Stomach (tissue), 9 donors: Measurements from ENCODE around the gene CTSW. TPM values are rescaled to one million over a fixed set of nuclear protein-coding genes. Genes with fewer than 3 reads are reported as not detected.
A peak's percentile ranks its signal among the peaks of the same experiment; 100 is the strongest.
"Not testable (repeated sequence)": the region's sequence is repeated elsewhere in the genome, so short reads cannot be mapped to it uniquely, and the experiment has no call there.

ENCODE experiments used
- DNase-seq, 2 donors: peaks; one replicate each; pipeline versions ENCODE4 v3.0.0 to v3.0.0-alpha.2; 2013 to 2019
- H3K27ac ChIP-seq, 5 donors: fragments of 200-600 bp in 4 of 5; sonication (generic) in 4 of 5; one replicate each; pipeline ENCODE4 v1.5.1; 2013 to 2019; ENCODE audit warnings: mild to moderate bottlenecking in 1 of 5, moderate library complexity in 1 of 5
- H3K27me3 ChIP-seq, 3 donors: fragments of 200-600 bp; sonication (generic); one replicate each; pipeline ENCODE4 v1.5.1; 2017 to 2019; ENCODE audit warnings: mixed run types in 1 of 3
- H3K36me3 ChIP-seq, 4 donors: fragments of 200-600 bp; sonication (generic); 1 replicate in 3 of 4; 2 replicates in 1 of 4; pipeline ENCODE4 v1.5.1; 2016 to 2019
- H3K4me1 ChIP-seq, 4 donors: fragments of 200-600 bp; sonication (generic); one replicate each; pipeline ENCODE4 v1.5.1; 2016 to 2019
- H3K4me3 ChIP-seq, 4 donors: fragments of 200-600 bp; sonication (generic) in 3 of 4; one replicate each; pipeline ENCODE4 v1.5.1; 2016 to 2019; ENCODE audit warnings: mild to moderate bottlenecking in 1 of 4
- H3K9me3 ChIP-seq, 4 donors: fragments of 200-600 bp; sonication (generic); one replicate each; pipeline ENCODE4 v1.5.1; 2016 to 2019
- EP300 ChIP-seq: sonication (generic); formaldehyde crosslinking; IDR thresholded peaks from one replicate; pipeline ENCODE4 v1.6.1; 2017; ENCODE audit warnings: antibody characterized with exemption
- POLR2A ChIP-seq, 4 donors: fragments of 450-650 bp; IDR thresholded peaks; one replicate each; pipeline ENCODE4 v1.6.1; 2016; ENCODE audit warnings: antibody characterized with exemption in 4 of 4, control low read depth in 2 of 4, mild to moderate bottlenecking in 1 of 4, moderate library complexity in 1 of 4
- POLR2AphosphoS5 ChIP-seq, 3 donors: sonication (generic); formaldehyde crosslinking; IDR thresholded peaks; one replicate each; pipeline ENCODE4 v1.6.1; 2016; ENCODE audit warnings: antibody characterized with exemption in 3 of 3
- WGBS, 5 donors: extraction: QIAGEN DNeasy Blood & Tissue Kit in 3 of 5; methylation state at CpG; one replicate each; pipeline versions ENCODE4 v1.1.5 to v1.1.7; 2013 to 2018; 5-methylcytosine and 5-hydroxymethylcytosine counted together
- intact Hi-C: fragments of 100-400 bp; cut with DNase I; formaldehyde crosslinking; loops from one replicate; pipeline ENCODE4 v1.15.1; 2023; ENCODE audit warnings: low total_unique reads
- polyA plus RNA-seq, 3 donors: library from polyadenylated mRNA; stranded (reverse); fragments of 200-250 nt; gene quantifications; one replicate each; pipeline ENCODE4 v1.2.3, GENCODE V29; 2013
- total RNA-seq, 5 donors: library from RNA; depleted of rRNA; stranded (reverse); fragments of >200 nt; gene quantifications; one replicate each; pipeline versions ENCODE4 v1.1.0 to v1.2.3, GENCODE V29; 2014 to 2016
- TF ChIP-seq, protein P1 (sequence below), 7 experiments: fragments of 450-650 bp in 4 of 7; fragments of 200-600 bp in 3 of 7; sonication (generic) in 3 of 7; IDR thresholded peaks; one replicate each; pipeline ENCODE4 v1.5.1; 2016 to 2019; ENCODE audit warnings: antibody characterized with exemption in 7 of 7, control low read depth in 2 of 7, mild to moderate bottlenecking in 1 of 7
- donor health status: healthy with polysubstance abuse.
- donor health status: Bipolar disorder and iron deficiency.
- donor health status: healthy.

Gene CTSW
- total and polyA plus RNA-seq, 8 donors, result 0.43 to 2.7 (median 1.3) TPM; not detected in 2

GRCh38 chr11:65890324-65891218 lies 10.9 kb downstream of the CTSW start, which contains the start of gene CCDC85B:
TSS of gene CCDC85B (plus strand) at chr11:65890673. CDS start at chr11:65890784, 111 bp downstream.
- H3K27ac ChIP-seq, result peak within 1 kb of the TSS; percentile 94 to 98 (median 96)
- WGBS, 5 donors, result 0 to 2% (median 1%) methylated on average over 13 to 94 of the region's 94 CpGs
- no peaks in the 10 kb centered on the region for H3K27me3 ChIP-seq
- H3K36me3 ChIP-seq, result peaks cover 0 to 13% (median 12%) of the 10 kb centered on the region in 4 donors
- peak; percentile 99 for DNase-seq
- peak within 1 kb of the TSS; percentile 57 to 75 (median 68) for H3K4me3 ChIP-seq
- no peaks in the 10 kb centered on the region for H3K9me3 ChIP-seq
- TF ChIP-seq EP300 (no peak), POLR2AphosphoS5 (IDR thresholded peaks at IDR 0.05) (peak; percentile 75 to 97 (median 95)), POLR2A (IDR thresholded peaks at IDR 0.05) (peak in 2 of 4 donors; percentile 29 to 35)
- TF ChIP-seq, protein P1, sequence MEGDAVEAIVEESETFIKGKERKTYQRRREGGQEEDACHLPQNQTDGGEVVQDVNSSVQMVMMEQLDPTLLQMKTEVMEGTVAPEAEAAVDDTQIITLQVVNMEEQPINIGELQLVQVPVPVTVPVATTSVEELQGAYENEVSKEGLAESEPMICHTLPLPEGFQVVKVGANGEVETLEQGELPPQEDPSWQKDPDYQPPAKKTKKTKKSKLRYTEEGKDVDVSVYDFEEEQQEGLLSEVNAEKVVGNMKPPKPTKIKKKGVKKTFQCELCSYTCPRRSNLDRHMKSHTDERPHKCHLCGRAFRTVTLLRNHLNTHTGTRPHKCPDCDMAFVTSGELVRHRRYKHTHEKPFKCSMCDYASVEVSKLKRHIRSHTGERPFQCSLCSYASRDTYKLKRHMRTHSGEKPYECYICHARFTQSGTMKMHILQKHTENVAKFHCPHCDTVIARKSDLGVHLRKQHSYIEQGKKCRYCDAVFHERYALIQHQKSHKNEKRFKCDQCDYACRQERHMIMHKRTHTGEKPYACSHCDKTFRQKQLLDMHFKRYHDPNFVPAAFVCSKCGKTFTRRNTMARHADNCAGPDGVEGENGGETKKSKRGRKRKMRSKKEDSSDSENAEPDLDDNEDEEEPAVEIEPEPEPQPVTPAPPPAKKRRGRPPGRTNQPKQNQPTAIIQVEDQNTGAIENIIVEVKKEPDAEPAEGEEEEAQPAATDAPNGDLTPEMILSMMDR (IDR thresholded peaks at IDR 0.05), result peak in 1 of 7 experiments; percentile 4
- peaks cover 64 to 82% (median 74%) of the 10 kb centered on the region in 4 donors for H3K4me1 ChIP-seq
- intact Hi-C loops, result no loop called here

DNA sequence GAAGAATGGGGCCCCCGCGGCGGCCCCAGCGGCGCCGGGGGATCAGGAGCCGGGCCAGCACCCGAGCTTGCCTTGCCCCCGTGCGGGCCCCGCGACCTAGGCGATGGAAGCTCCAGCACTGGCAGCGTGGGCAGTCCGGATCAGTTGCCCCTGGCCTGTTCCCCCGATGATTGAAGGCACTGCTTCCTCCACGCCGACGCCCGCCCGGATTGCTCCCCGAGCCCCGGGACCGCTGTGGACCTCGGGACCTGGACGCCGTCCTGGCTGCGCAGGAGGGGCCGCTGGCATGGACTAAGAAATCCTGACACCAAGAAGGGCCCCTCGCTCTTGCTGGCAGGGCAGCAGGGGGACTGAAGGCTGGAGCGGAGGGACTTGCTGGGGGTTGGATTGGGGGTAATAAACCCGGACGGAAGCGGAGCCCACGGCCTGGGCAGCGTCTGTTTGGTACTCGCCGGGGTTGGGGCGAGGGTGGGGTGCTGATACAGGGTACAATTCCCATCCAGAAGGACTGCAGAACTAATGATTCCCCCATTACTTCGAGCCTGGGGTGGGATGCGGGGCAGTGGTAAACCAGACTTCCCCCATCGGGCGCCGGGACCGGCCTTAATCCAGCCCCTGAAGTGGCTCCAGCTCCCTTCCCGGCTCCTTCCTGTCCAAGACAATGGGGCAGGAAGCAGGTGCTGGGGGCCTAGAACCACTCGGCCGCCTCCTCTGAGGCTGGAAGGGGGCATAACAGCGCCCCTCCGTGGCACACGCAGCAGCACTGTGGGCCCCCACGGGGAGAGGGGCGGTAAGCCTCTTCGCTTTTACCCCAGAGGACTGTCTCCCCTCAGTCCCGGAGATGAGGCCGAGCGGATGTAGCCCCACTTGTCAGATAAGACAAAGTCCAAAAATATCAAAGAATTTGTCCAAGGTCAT lies 11.8 kb downstream of the CTSW start:
- 8 to 15% (median 13%) methylated on average over 28 to 57 of the region's 57 CpGs for WGBS, 5 donors
- H3K9me3 ChIP-seq, result no peaks in the 10 kb centered on the region
- TF ChIP-seq, protein P1 (IDR thresholded peaks at IDR 0.05), result no peak
- TF ChIP-seq POLR2A (IDR thresholded peaks at IDR 0.05) (no peak), POLR2AphosphoS5 (IDR thresholded peaks at IDR 0.05) (peak in 2 of 3 donors; percentile 51 to 58), EP300 (no peak)
- H3K4me1 ChIP-seq, result peaks cover 60 to 73% (median 66%) of the 10 kb centered on the region in 4 donors
- intact Hi-C loops, result no loop called here
- peak in 1 of 2 donors; percentile 68 for DNase-seq
- peaks cover 0 to 8% (median 5%) of the 10 kb centered on the region in 4 donors for H3K36me3 ChIP-seq
- H3K27me3 ChIP-seq, result no peaks in the 10 kb centered on the region
- peak overlapping the region; percentile 57 to 75 (median 68) for H3K4me3 ChIP-seq
- peak overlapping the region; percentile 94 to 98 (median 96) for H3K27ac ChIP-seq

DNA sequence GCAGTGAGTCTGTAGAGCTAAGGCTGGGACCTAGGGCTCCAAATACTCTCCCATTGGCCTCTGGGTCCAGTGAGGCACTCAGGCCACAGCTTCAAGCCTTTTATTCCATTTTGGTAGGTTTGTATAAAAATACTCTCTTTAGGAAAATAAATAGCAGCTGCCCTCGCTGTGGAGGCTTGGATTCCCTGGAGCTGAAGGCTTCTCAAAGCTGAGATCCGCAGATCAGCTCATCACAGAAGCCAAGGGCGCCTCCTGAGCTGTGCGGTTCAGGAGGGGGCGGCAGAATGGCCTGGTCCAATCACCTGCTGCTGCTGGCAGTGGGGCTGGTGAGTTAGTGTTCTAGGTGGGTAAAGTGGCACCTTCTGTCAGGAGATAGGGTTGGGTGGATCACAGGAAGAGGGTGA lies 12.5 kb downstream of the CTSW start:
- intact Hi-C loops, H3K27me3 ChIP-seq, H3K9me3 ChIP-seq, DNase-seq, H3K36me3 ChIP-seq: not testable (repeated sequence)
- 60 to 78% (median 75%) methylated on average over 5 of the region's 5 CpGs for WGBS, 5 donors
- Histone ChIP-seq H3K4me1 (peaks cover 53 to 71% (median 60%) of the 10 kb centered on the region in 4 donors), H3K27ac (peak overlapping the region; percentile 94 to 98 (median 96)), H3K4me3 (peak overlapping the region; percentile 57 to 75 (median 68))

DNA sequence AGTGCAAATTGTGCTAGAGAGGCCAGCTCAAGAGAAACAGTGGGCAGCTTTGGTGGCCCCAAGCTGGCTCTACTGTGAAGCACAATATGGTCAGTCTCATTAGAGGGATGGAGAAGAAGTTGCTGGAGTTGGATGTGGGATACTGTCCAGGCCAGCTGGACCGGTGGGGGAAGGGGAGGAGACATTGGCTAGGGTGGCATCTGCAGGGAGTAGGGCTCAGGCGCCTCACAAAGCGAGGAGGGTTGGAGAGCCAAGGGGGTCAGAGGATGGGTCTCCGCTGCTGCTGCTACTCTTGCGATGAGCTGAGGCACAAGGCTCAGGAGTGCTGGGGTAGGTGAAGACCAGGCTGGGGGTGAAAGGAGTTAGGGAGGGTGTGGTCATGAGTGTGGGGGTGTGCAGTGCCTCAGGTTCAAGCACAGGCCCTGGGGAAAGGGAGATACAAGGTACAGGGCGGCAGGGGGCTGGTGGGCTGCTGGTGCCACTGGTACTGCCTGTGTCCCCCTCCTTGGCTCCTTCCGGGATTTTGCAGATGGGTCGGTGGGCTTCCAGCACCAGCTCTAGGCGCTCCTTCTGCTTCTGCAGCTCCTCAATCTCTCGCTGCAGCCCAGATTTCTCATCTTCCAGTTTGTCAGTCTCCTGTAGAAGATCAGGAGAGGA lies 13.2 kb downstream of the CTSW start:
- H3K27me3 ChIP-seq, result no peaks in the 10 kb centered on the region
- H3K9me3 ChIP-seq, result no peaks in the 10 kb centered on the region
- WGBS, 5 donors, result 67 to 84% (median 76%) methylated on average over 10 of the region's 10 CpGs
- intact Hi-C loops, result no loop called here
- H3K27ac ChIP-seq, result peak overlapping the region in 4 of 5 donors; percentile 94 to 98 (median 96)
- DNase-seq, result no peak
- TF ChIP-seq POLR2A (IDR thresholded peaks at IDR 0.05) (no peak), POLR2AphosphoS5 (IDR thresholded peaks at IDR 0.05) (no peak), EP300 (no peak)
- TF ChIP-seq, protein P1 (IDR thresholded peaks at IDR 0.05), result no peak
- H3K4me1 ChIP-seq, result peaks cover 47 to 71% (median 53%) of the 10 kb centered on the region in 4 donors
- peaks cover 0 to 7% (median 0%) of the 10 kb centered on the region in 4 donors for H3K36me3 ChIP-seq
- peak overlapping the region in 2 of 4 donors; percentile 57 to 72 for H3K4me3 ChIP-seq
